NK-92 (cell line): ENCODE measurements around the gene CDC5L.

Experiments
- DNase-seq: peaks from one replicate; lab custom pipeline; 2025; ENCODE audit not compliant: unreplicated experiment; lab: John Stamatoyannopoulos, UW

The CDC5L gene

GRCh38 chr6:44473393-44474189 lies 86.1 kb downstream of the CDC5L start:
- no peak for DNase-seq

GRCh38 chr6:44474190-44474631 lies 86.7 kb downstream of the CDC5L start:
- no peak for DNase-seq

GRCh38 chr6:44474643-44475042 lies 87.1 kb downstream of the CDC5L start:
- no peak for DNase-seq

DNA sequence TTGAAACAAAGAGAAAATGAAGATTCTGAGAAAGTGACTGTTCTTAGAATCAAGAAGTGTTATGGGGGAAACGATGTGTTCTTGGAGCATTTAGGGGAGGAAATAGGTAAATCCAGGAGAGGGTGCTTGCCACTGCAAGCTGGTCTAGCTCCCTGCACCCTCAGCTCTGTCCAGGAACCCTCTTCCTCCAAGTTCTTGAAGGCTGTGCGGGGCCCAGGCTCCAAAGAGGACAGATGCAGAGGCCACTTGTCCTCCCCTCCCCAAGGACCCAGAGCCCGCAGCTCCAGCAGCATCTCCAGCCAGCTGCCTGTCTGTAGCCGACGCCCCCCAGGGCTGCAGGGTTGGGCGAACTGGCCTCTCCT lies 87.9 kb downstream of the CDC5L start:
- no peak for DNase-seq

DNA sequence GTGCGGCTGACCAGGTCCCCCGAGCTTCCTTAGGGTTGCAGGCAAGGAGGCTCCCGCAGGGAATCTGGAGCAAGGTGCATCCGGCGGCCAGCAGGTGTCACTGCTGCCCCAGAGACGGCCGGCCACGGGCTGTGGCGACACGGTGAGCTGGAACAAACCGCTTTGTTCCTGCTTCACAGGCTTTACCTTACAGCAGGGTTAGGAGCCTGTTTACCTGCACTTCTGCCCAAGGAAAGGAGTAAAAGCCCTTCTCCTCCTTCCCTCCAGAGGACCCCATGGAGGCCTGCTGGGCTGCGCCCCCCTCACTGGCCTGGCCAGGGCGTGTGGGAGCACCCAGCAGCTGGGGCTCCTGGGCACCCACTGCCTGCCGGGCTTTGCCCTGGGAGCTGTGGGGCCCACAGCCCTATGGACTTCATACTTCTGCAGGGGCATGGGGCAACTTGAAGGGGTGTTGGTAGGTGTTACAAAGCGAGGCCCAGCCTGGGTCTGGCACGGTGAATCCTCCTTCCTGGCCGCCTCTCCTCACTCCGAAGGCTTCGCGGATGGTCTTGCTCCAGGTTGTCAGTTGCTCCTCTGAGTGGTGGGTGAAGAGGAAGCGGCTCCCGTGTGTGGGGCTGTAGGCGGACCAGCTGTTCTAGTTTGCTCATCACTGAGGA lies 88.4 kb downstream of the CDC5L start:
- DNase-seq = no peak

DNA sequence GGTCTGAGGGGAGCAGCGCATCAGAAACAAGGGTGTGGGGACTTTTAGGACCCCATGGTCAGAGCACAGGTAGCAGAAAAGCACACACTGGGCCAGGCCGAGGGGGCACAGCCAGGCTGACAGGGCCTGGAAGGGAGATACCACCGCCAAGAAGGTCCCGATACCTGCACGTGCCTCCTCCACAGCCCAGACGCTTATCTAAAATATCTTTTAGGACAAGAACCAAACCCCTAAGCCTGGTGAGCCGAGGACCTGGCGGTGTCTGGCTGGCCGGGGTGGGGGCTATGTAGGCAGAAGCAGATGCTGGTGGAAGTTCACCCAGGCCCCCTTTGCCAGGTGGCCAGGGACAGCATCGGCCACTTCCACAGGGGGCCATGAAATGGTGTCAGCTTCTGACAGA lies 89.3 kb downstream of the CDC5L start:
- DNase-seq = no peak

- no peak for DNase-seq
Observed at GRCh38 chr6:44477293-44477894, 89.9 kb downstream of the CDC5L start.

- DNase-seq = no peak
Observed at GRCh38 chr6:44478158-44478557, 90.7 kb downstream of the CDC5L start.

DNA sequence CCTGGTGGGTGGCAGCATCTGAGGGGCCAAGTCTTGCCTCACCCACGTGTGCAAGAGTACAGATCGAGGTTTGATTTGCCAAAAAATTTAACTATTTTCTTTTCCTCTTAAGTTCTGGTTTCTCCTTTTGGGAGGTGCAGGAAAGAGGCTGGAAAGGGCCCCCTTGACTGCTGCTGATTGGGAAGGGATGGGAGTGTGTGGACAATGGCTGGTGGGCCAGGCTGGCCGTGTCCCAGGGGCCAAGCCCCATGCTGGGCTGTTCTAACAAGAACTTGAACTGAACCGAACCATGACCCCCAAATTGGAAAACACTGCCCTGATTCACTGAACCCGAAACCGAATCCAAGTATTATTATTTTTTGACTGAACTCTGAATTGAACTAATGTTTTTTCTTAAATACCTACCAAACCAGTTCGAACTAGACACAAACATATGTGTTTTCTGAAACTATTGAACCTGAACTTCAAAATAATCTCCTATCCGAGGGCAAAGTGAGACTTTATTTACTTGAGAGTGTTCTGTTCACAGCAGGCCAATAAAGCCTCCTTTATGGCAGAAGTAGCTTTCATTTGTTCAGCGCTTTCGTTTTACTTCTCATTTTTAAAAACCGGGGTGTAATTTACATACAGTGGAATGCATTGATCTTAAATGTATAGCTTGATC lies 91.2 kb downstream of the CDC5L start:
- DNase-seq = no peak

- DNase-seq = no peak
Observed at GRCh38 chr6:44480097-44480541, 92.6 kb downstream of the CDC5L start.

GRCh38 chr6:44481056-44481455 lies 93.5 kb downstream of the CDC5L start:
- no peak for DNase-seq

GRCh38 chr6:44481760-44482159 lies 94.3 kb downstream of the CDC5L start:
- no peak for DNase-seq

GRCh38 chr6:44485601-44486401 lies 98.3 kb downstream of the CDC5L start:
- DNase-seq = no peak

DNA sequence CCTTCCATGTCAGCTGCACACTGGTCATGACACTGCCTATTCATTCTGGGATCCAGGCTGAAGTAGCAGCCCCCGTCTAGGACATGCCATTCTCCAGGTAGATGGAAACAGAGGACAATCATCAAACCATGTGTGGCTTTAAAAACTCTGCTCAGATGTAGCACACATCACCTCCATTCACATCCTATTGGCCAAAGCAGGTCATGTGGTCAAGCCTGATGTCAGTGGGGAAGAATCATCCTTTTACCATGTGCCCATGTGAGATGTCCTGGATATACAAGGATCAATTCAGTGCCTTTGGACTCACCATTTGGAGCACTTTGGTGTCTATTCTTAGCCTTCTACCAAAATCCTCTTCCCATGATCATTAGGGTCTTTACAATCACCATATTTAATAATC lies 99.5 kb downstream of the CDC5L start:
- DNase-seq = no peak

GRCh38 chr6:44487586-44487985 lies 100.1 kb downstream of the CDC5L start:
- no peak for DNase-seq

GRCh38 chr6:44489910-44490604 lies 102.6 kb downstream of the CDC5L start:
- DNase-seq = no peak

- no peak for DNase-seq
Observed at GRCh38 chr6:44493132-44493531, 105.6 kb downstream of the CDC5L start.

GRCh38 chr6:44493593-44493992 lies 106.1 kb downstream of the CDC5L start:
- no peak for DNase-seq

DNA sequence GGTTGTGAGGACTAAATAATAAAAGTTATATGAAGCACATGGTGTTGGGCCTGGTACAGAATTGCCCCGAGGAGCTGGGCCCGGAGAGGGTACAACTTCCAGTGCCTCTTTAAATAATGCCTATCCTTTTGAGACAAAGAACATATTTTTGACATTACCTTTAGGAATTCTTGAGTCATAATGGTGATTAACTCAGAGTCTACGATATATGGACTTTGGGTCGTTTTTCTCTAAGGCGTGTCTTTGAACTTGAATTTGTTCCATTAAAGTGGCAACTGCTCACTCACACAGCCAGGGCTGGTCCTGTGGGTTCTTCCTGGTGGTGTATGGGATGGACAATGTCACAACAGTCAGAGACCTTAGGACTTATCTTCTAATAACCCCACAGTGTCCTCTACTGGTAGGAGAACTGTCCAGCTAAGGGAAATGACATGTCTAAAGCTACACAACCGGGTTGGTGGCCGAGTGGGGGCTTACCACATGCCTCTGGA lies 106.5 kb downstream of the CDC5L start:
- DNase-seq = no peak
